ENCODE measurements around the gene SMARCE1.
A peak's percentile ranks its signal among the peaks of the same experiment; 100 is the strongest.
"Not testable (repeated sequence)": the region's sequence is repeated elsewhere in the genome, so short reads cannot be mapped to it uniquely, and the experiment has no call there.

SMARCE1 gene

DNA sequence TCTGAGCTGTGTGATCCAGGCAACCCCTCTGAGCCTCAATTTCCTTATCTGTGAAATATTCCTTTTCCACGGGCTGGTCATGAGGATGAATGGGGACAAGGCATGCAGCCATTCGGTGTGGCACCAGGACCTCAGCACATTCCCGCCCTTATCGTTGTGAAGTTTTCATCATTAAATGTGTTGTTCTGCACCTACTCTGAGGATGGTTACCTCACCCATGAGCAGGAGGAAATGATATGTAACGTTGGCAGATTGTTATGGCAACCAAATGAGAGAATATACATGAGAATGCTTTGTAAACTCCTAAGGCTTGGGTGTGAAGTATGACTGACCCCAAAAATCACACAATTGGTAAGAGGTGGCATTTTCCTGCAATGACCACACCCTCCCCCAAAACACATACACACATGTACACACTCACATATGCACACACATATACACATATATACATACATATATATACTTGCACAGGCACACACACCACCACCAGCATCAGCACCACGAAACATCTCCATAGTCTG is 39.5 kb downstream of the SMARCE1 start:
- no peak for DNase-seq

DNA sequence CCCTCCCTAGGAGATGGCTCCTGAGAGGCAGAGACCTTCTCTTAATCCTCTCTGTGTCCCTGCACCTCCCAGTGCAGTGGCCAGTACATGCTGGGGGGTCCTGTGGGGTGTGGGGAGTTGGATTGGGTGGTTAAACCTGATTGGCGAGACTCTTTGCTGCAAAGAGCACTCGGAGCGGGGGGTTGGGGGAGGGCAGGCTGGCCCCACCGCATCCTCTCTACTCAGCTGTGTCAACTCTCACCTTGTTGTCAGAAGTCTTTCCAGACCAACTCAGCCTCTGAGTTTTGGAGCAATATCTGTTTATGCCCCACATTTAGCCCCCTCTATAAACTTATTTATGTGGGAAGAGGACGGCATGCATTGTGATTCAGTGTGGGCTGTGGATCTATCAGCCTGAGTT is 40.0 kb downstream of the SMARCE1 start:
- no peak for DNase-seq

- DNase-seq: no peak
These were observed 40.9 kb downstream of the SMARCE1 start for GRCh38 chr17:40606548-40607353.

GRCh38 chr17:40605306-40605705 is 42.3 kb downstream of the SMARCE1 start:
- no peak for DNase-seq

- no peak for DNase-seq
These were observed 43.1 kb downstream of the SMARCE1 start for GRCh38 chr17:40604327-40605080.

DNA sequence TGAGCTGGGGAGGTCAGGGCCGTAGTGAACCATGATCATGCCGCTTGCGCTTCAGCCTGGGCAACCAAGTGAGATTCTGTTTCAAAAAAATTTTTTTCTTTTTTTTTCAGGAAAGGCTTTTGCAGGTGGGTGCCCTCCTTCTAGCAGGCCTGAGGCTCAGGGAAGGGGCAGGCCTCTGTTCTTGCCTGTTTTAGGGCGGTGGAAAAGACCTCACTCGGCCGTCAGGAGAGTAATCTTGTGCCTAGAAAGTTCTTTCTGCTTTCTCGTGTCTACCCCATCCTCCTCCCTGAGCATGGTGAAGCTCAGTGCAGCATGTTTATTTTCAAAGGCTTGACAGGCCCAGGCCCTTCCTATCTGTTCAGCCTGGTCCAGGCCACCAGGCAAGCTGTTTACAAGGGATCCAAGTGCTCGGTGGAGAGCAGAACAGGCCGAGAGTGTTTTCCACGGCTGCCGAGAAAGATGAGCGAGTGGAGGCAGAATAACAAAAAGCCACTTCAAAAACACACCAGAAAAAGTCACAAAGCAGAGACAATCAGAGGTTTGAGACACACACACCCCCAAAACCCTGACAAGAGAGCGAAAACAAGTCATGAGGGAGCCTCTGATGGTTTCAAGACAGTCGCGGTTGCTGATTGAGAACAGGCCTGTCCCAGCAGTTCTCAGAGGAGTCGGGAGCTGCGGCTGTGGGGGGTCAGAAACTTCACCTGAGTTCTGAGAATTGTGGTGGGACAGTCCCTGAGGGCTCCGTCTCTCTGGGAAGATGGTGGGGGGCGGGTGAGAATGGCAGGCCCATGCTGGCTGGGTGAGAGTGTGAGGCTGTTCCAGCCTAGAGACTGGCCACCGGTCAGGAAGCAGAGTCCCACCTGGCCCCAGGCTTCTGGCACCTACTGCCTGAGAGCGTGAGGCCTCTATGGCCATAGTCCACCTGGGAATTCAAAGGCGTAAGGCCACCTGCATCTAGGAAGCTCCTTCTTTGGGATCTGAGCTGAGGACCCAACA is 44.9 kb downstream of the SMARCE1 start:
- DNase-seq: no peak

DNA sequence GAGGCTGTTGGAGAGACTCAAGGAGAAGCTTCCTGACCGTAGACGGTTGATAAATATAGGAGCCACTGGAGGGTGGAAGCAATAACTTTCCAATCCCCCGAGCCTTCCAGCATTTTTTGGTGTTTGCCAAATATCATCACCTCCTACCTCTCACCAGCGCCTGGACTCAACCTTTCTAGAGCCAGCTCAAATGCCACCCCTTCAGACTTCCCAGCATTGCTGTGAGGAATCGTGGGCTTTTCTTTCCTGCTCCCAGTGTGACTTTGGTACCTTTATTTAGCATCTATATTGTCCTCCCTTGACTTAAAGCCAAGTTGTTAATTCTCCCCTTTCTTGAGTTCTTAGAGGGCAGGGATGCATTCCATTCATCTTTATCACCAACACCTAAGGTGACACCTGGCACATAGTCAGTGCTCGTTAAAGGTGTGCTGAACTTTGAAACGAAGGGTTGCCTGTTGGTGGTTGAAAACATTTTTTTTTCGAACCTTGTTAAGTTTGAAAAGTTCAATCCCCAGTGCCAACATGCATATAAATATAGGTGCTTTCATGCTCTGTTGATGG is 47.1 kb downstream of the SMARCE1 start:
- no peak for DNase-seq

DNA sequence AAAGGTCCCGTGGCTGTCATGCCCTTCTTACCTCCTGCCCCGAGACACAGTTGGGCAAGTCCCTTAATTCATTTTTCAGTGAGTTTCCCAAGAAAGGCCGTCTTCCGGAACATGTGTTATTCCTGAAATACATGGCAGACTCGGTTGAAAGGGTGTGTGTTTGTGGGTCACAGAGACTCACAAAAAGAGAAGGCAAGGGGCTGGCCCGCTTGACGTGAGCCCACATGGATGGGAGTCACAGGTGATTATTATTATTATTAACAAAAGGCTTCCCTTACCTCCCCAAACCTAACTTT is 48.2 kb downstream of the SMARCE1 start:
- no peak for DNase-seq

DNA sequence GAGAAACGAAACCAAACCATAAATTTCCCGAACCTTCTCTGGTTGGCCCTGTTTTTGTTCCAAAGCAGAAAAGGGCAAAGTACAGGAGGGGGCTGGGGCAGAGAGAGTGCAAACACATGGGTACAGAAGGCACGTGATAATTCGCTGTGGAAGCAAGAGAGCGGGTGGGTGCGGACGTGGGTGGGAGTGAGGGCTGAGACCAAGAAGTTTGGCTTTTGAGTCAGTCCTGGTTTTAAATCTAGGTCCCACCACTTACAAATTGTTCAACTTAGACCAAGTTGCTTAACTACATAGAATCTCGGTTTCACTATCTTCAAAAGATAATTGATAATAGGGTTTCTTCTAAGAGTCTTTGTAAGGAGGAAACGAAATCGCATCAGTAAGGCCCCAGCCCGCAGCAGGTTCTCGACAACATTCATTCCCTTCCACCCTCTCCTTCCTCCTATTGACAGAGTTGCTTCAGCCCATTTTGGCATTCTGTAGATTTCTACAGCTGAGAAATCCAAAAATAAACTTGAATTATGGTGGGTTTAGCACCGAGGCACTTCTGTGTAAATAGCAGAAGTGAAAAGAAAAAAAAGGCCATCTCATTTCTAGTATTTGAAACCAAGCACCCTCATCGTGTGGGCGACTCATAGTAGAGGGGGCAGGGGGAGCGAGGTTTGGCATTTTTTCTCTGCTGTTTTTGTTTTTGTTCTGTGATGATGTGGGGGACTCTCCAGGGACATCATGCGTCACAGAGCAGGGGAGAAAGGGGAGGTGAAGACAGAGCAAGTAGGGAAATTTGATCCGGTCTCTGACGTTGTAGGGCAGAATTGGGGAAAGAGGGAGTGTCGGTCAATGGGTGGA is 48.8 kb downstream of the SMARCE1 start:
- no peak for DNase-seq

DNA sequence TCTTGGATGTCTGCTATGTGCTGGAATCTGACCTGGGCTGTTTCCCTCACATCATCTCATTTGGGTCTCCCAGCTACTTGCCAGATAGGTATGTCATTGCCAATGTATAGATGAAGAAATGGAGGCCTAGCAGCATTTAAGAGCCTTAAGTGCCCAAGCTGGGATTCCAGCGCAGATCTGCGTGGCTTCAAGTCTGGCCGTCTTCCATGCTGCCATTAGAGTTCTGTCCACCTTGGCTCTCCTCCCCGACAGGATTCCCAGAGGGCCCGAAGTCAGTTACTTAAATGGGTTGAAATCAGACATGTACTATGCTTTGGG is 49.4 kb downstream of the SMARCE1 start:
- DNase-seq: no peak

DNA sequence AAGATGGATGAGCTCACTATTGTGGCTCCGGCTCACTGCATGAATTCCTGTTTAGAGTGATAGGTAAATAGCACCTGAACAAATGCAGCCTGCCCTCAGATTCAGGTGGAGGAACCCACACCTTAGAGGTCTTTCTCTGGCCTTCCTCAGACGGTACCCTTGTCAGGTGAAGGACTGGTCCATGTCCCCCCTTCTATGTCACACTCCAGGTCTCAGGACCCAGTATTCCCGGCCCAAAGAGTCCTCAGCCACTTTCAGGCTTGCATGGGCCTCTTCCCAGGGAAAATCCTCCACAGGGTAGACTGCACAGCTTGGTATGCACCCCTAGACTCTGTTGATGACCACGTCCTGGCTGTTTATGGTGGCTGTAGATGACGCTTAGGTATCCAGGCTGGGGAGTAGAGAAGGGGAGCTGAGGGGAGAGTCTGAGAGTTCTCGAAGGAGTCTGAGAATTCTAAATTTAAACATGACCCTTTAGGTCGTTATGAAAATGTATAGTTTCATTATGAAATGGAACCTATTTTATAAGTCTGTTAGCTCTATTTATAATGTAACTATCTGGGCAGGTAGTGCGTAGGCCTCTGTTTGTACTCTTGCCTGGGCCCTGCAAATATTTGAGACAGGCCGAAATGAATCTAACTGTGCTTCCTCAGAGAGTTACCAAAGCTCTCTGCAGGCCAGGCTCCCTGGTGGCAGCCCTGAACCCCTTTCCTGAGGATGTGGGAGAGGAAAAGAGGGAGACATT is 49.9 kb downstream of the SMARCE1 start:
- DNase-seq: no peak

DNA sequence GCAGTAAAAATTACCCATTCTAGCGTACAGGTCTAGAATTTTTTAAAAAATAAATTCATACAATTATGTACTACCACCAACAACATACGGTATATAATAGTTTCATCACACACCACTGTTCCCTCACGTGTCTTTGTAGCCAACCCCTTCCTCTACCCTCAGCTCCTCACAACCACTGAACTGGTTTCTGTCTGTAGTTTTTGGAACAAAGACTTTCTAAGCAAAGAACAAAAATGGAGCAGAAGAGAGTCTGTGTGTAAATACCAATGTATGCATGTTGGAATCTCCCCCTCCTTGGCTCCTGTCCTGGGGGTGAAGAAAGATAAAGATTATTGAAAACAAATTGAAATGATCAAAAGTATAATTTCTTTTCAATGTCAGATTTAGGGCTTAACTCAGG is 50.5 kb downstream of the SMARCE1 start:
- DNase-seq: no peak

- DNase-seq: peak; percentile 5 to 12
These were observed 51.2 kb downstream of the SMARCE1 start for GRCh38 chr17:40596261-40596919.

DNA sequence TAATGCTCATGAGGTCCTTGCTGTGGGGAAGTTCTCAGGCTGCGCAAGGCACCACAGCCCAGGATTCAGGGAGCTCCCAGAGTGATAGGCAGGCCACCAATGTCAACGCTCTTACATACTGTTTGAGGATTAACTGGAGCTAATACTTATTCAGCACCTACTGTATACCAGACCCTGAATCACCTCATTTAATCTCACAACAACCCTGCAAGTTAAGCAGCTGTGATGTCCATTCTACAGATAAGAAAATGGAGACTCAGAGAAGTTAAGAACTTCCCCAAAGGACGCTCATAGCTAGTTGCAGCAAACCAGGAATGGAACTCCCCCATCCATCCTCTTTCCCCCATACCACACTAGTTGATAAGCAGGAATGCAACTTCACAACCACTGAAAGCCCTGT is 56.9 kb downstream of the SMARCE1 start:
- no peak for DNase-seq

GRCh38 chr17:40588552-40588951 is 59.1 kb downstream of the SMARCE1 start:
- no peak for DNase-seq

DNA sequence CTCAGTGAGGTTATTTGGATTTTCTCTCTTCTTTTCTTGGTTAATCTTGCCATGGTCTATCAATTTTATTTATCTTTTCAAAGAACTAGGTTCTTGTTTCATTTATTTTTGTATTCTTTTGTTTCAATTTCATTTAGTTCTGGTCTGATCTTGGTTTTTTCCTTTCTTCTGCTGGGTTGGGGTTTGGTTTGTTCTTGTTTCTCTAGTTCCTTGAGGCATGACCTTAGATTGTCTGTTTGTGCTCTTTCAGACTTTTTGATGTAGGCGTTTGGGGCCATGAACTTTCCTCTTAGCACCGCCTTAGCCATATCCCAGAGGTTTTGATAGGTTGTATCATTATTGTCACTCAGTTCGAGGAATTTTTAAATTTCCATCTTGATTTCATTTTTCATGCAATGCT is 61.4 kb downstream of the SMARCE1 start:
- not testable (repeated sequence) for DNase-seq

GRCh38 chr17:40584950-40585349 is 62.7 kb downstream of the SMARCE1 start:
- not testable (repeated sequence) for DNase-seq

DNA sequence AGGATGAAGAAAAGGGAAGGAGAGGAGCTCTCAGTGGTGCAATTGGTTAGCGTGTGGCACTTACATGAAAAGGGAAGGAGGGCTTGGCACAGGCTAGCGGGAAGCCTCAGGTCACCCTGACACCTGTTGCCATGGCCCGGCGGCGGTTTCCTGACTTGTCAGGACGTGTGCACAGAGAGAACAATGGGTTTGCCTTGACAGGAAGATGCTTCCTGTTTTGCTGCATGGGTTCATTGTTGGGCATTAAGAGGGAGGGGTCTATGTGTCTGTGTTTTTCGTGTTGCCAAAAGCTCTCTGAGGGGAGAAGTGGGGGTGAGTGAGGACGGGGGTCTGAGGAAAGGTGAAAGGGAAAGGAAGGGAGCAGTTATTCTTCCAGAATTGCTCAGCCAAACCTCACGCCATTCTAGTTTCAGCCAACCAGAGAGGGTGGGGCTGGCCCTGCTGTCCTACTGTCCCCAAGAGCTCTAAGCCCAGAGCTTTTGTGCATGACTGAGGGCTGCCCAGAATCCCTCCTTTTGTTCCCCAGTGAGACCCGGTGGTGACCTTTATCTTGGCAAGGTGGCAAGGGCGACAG is 65.2 kb downstream of the SMARCE1 start:
- DNase-seq: peak; percentile 1 to 60

DNA sequence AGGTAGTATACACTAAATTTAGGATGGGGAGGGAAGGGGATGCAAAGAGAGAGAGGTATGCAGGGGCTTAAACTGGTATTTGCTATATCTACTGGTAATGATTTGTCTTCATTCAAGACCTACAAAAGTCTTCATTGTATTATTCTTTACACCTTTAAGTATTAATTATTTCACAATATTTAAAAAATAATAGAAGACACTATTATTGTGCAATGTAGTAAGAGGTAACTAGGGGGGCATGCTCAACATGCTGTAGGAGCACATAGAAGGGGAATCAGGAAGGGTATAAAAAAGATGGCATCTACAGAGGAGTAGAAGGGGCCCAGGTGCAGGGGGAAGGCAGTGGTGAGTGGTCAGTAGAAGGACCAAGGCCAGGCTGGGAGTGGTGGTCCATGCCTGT is 67.5 kb downstream of the SMARCE1 start:
- no peak for DNase-seq

DNA sequence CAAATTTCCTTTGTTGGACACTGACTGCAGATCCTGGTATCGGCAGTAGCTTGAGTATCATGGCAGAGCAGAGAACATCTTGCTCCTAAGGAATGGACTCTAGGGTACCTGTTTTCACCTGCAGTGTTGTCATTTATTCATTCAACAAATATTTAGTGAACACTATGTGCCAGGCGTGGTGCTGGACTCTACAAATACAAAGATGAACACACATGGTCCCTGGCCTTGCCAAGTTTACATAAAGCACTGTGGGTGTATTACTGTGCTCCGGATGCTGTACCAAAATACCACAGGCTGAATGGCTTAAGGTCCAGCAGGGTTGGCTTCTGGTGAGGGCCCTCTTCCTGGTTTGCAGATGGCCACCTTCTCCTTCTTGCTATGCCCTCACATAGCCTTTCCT is 68.1 kb downstream of the SMARCE1 start:
- DNase-seq: no peak
